ENCODE data around the gene ZPR1. TPM values are rescaled to one million over a fixed set of nuclear protein-coding genes. Genes with fewer than 3 reads are reported as not detected.

Gene ZPR1
- total RNA-seq, 4 donors from 2014 or later: 22.1 to 31.0 (median 26.2) TPM

- 9 to 26% methylated on average over 6 of the region's 6 CpGs for WGBS, 2 donors
- Histone ChIP-seq H3K36me3 (no peaks in the 10 kb centered on the region), H3K27ac (no peak overlapping the region), H3K9me3 (no peaks in the 10 kb centered on the region), H3K27me3 (peaks cover 0 to 75% (median 0%) of the 10 kb centered on the region in 4 donors), H3K4me3 (no peak overlapping the region), H3K4me1 (peaks cover 0 to 11% (median 4%) of the 10 kb centered on the region in 3 donors)
- no peak for DNase-seq
- TF ChIP-seq POLR2A (IDR thresholded peaks at IDR 0.05) (no peak), CTCF (IDR thresholded peaks at IDR 0.05) (no peak)
- intact Hi-C loops (cut with DNase I): no loop called here
Measured at GRCh38 chr11:116730601-116731000, 57.2 kb downstream of the ZPR1 start.

GRCh38 chr11:116730241-116730561, 57.6 kb downstream of the ZPR1 start:
- Histone ChIP-seq H3K9me3 (no peaks in the 10 kb centered on the region), H3K36me3 (no peaks in the 10 kb centered on the region), H3K27me3 (peaks cover 0 to 79% (median 0%) of the 10 kb centered on the region in 4 donors), H3K4me1 (peaks cover 0 to 11% (median 4%) of the 10 kb centered on the region in 3 donors), H3K4me3 (no peak overlapping the region), H3K27ac (no peak overlapping the region)
- intact Hi-C loops (cut with DNase I): no loop called here
- DNase-seq: no peak
- WGBS, 2 donors: 48 to 62% methylated on average over 9 to 10 of the region's 10 CpGs
- TF ChIP-seq CTCF (IDR thresholded peaks at IDR 0.05) (no peak), POLR2A (IDR thresholded peaks at IDR 0.05) (no peak)

- H3K4me1 ChIP-seq: peaks cover 0 to 11% (median 4%) of the 10 kb centered on the region in 3 donors
- no peaks in the 10 kb centered on the region for H3K9me3 ChIP-seq
- no peak for DNase-seq
- H3K27me3 ChIP-seq: peaks cover 0 to 84% (median 0%) of the 10 kb centered on the region in 4 donors
- no peak for TF ChIP-seq CTCF (IDR thresholded peaks at IDR 0.05)
- TF ChIP-seq POLR2A (IDR thresholded peaks at IDR 0.05): no peak
- no peak overlapping the region for H3K27ac ChIP-seq
- WGBS, 2 donors: 60 to 94% methylated on average over 1 to 3 of the region's 8 CpGs
- no peaks in the 10 kb centered on the region for H3K36me3 ChIP-seq
- intact Hi-C loops (cut with DNase I): no loop called here
- no peak overlapping the region for H3K4me3 ChIP-seq
Measured at GRCh38 chr11:116729501-116730240, 58.2 kb downstream of the ZPR1 start.

GRCh38 chr11:116727990-116728389, 59.8 kb downstream of the ZPR1 start:
- 61 to 63% methylated on average over 6 of the region's 6 CpGs for WGBS, 2 donors
- DNase-seq: no peak
- H3K9me3 ChIP-seq: no peaks in the 10 kb centered on the region
- intact Hi-C loops (cut with DNase I): no loop called here
- no peak for TF ChIP-seq CTCF (IDR thresholded peaks at IDR 0.05)
- TF ChIP-seq POLR2A (IDR thresholded peaks at IDR 0.05): no peak
- peaks cover 0 to 11% (median 4%) of the 10 kb centered on the region in 3 donors for H3K4me1 ChIP-seq
- H3K36me3 ChIP-seq: no peaks in the 10 kb centered on the region
- H3K27me3 ChIP-seq: peaks cover 0 to 100% (median 0%) of the 10 kb centered on the region in 4 donors
- no peak overlapping the region for H3K27ac ChIP-seq
- no peak overlapping the region for H3K4me3 ChIP-seq

GRCh38 chr11:116725434-116726221, 62.2 kb downstream of the ZPR1 start:
- no peak for TF ChIP-seq CTCF (IDR thresholded peaks at IDR 0.05)
- no peak for DNase-seq
- Histone ChIP-seq H3K4me3 (no peak overlapping the region), H3K36me3 (no peaks in the 10 kb centered on the region), H3K27ac (no peak overlapping the region), H3K4me1 (peaks cover 0 to 6% (median 2%) of the 10 kb centered on the region in 3 donors), H3K27me3 (peaks cover 0 to 99% (median 0%) of the 10 kb centered on the region in 4 donors), H3K9me3 (no peaks in the 10 kb centered on the region)
- intact Hi-C loops (cut with DNase I): no loop called here
- 40 to 54% methylated on average over 1 to 9 of the region's 19 CpGs for WGBS, 2 donors

Data from esophagus squamous epithelium (tissue), 5 donors.